ENCODE measurements around the gene DTNB. TPM values are rescaled to one million over a fixed set of nuclear protein-coding genes. Genes with fewer than 3 reads are reported as not detected.
"Not testable (repeated sequence)": the region's sequence is repeated elsewhere in the genome, so short reads cannot be mapped to it uniquely, and the experiment has no call there.

Gene DTNB
- total and polyA plus RNA-seq, 2 donors (not counting 1 experiment from before 2014, with no cell fraction given), result 25.7 to 37.3 TPM

- Histone ChIP-seq H3K9me3 (ENCODE audit: control extremely low read depth in 1 of 3, control insufficient read depth in 2 of 3, insufficient read depth in 1 of 3, low read length in 2 of 3) (peaks cover 0 to 12% (median 0%) of the 10 kb centered on the region in 3 donors), H3K79me2 (ENCODE audit: control insufficient read depth, insufficient read depth, low read length) (no peaks in the 10 kb centered on the region), H3K4me1 (ENCODE audit: control insufficient read depth in 2 of 2, insufficient read depth in 2 of 2, low read length in 2 of 2) (no peaks in the 10 kb centered on the region), H3K4me2 (replicated peaks; ENCODE audit: low read depth, low read length, poor library complexity, severe bottlenecking) (no peak overlapping the region), H2AFZ (ENCODE audit: insufficient read depth, low read depth, low read length, poor library complexity, severe bottlenecking) (no peak overlapping the region), H3K4me3 (ENCODE audit: control extremely low read depth in 1 of 5, extremely low read depth in 1 of 5, insufficient read depth in 1 of 5, low read depth in 2 of 5, low read length in 4 of 5) (no peak overlapping the region), H3K27ac (ENCODE audit: low read length in 2 of 2) (no peak overlapping the region), H4K20me1 (ENCODE audit: control insufficient read depth, insufficient read depth, low read length, poor library complexity, severe bottlenecking) (no peaks in the 10 kb centered on the region), H3K36me3 (replicated peaks in 1 of 2; ENCODE audit: control extremely low read depth in 1 of 2, control insufficient read depth in 1 of 2, extremely low read depth in 1 of 2, insufficient read depth in 2 of 2, low read length in 1 of 2) (no peaks in the 10 kb centered on the region), H3K27me3 (replicated peaks in 1 of 4; ENCODE audit: control extremely low read depth in 1 of 4, control insufficient read depth in 3 of 4, insufficient read depth in 4 of 4, low read length in 3 of 4) (no peaks in the 10 kb centered on the region), H3K9ac (ENCODE audit: low read length) (no peak overlapping the region)
- ATAC-seq (ENCODE audit: low read depth) (no peak), DNase-seq (no peak)
- no peaks in the 10 kb centered on the region for H3K4me1 Mint-ChIP-seq
- H3K27ac Mint-ChIP-seq, result no peak overlapping the region
- H3K27me3 Mint-ChIP-seq, result no peaks in the 10 kb centered on the region
- H3K4me3 Mint-ChIP-seq, result no peak overlapping the region
- no peaks in the 10 kb centered on the region for H3K9me3 Mint-ChIP-seq (ENCODE audit: insufficient read depth)
- intact Hi-C loops (cut with micrococcal nuclease), result no loop called here
- WGBS (ENCODE audit: insufficient coverage), result no CpG with 5 or more reads among the region's 3 CpGs
- TF ChIP-seq EZH2 (IDR thresholded peaks at IDR 0.05; ENCODE audit: borderline replicate concordance, insufficient read depth, low read depth, low read length, poor library complexity, severe bottlenecking) (no peak), CTCF (IDR thresholded peaks at IDR 0.05) (no peak)
- ChIA-PET CTCF (no interaction called here), POLR2A (no interaction called here)
Measured at GRCh38 chr2:25539136-25539535, 134.2 kb downstream of the DTNB start.

- Histone ChIP-seq H4K20me1 (ENCODE audit: control insufficient read depth, insufficient read depth, low read length, poor library complexity, severe bottlenecking) (no peaks in the 10 kb centered on the region), H2AFZ (ENCODE audit: insufficient read depth, low read depth, low read length, poor library complexity, severe bottlenecking) (no peak overlapping the region), H3K9me3 (ENCODE audit: control extremely low read depth in 1 of 3, control insufficient read depth in 2 of 3, insufficient read depth in 1 of 3, low read length in 2 of 3) (peaks cover 0 to 12% (median 0%) of the 10 kb centered on the region in 3 donors), H3K27ac (ENCODE audit: low read length in 2 of 2) (no peak overlapping the region), H3K27me3 (replicated peaks in 1 of 4; ENCODE audit: control extremely low read depth in 1 of 4, control insufficient read depth in 3 of 4, insufficient read depth in 4 of 4, low read length in 3 of 4) (no peaks in the 10 kb centered on the region), H3K4me2 (replicated peaks; ENCODE audit: low read depth, low read length, poor library complexity, severe bottlenecking) (no peak overlapping the region), H3K9ac (ENCODE audit: low read length) (no peak overlapping the region), H3K79me2 (ENCODE audit: control insufficient read depth, insufficient read depth, low read length) (no peaks in the 10 kb centered on the region), H3K36me3 (replicated peaks in 1 of 2; ENCODE audit: control extremely low read depth in 1 of 2, control insufficient read depth in 1 of 2, extremely low read depth in 1 of 2, insufficient read depth in 2 of 2, low read length in 1 of 2) (no peaks in the 10 kb centered on the region), H3K4me3 (ENCODE audit: control extremely low read depth in 1 of 5, extremely low read depth in 1 of 5, insufficient read depth in 1 of 5, low read depth in 2 of 5, low read length in 4 of 5) (no peak overlapping the region), H3K4me1 (ENCODE audit: control insufficient read depth in 2 of 2, insufficient read depth in 2 of 2, low read length in 2 of 2) (no peaks in the 10 kb centered on the region)
- WGBS (ENCODE audit: insufficient coverage), result no CpG with 5 or more reads among the region's 2 CpGs
- Mint-ChIP-seq H3K27me3 (no peaks in the 10 kb centered on the region), H3K9me3 (ENCODE audit: insufficient read depth) (no peaks in the 10 kb centered on the region), H3K4me1 (no peaks in the 10 kb centered on the region), H3K4me3 (no peak overlapping the region), H3K27ac (no peak overlapping the region)
- ATAC-seq (ENCODE audit: low read depth) (no peak), DNase-seq (no peak)
- TF ChIP-seq EZH2 (IDR thresholded peaks at IDR 0.05; ENCODE audit: borderline replicate concordance, insufficient read depth, low read depth, low read length, poor library complexity, severe bottlenecking) (no peak), CTCF (IDR thresholded peaks at IDR 0.05) (no peak)
- ChIA-PET POLR2A (no interaction called here), CTCF (no interaction called here)
- intact Hi-C loops (cut with micrococcal nuclease), result no loop called here
Measured at GRCh38 chr2:25537526-25537925, 135.9 kb downstream of the DTNB start.

GRCh38 chr2:25535411-25536289 is 137.7 kb downstream of the DTNB start:
- POLR2A ChIA-PET; H3K4me3 Mint-ChIP-seq; H3K4me1 ChIP-seq (ENCODE audit: control insufficient read depth in 2 of 2, insufficient read depth in 2 of 2, low read length in 2 of 2); H3K27ac ChIP-seq (ENCODE audit: low read length in 2 of 2); H3K9me3 Mint-ChIP-seq (ENCODE audit: insufficient read depth); CTCF ChIA-PET; H2AFZ ChIP-seq (ENCODE audit: insufficient read depth, low read depth, low read length, poor library complexity, severe bottlenecking); H3K9ac ChIP-seq (ENCODE audit: low read length); H3K27me3 ChIP-seq (replicated peaks in 1 of 4; ENCODE audit: control extremely low read depth in 1 of 4, control insufficient read depth in 3 of 4, insufficient read depth in 4 of 4, low read length in 3 of 4); H3K27ac Mint-ChIP-seq; H4K20me1 ChIP-seq (ENCODE audit: control insufficient read depth, insufficient read depth, low read length, poor library complexity, severe bottlenecking); intact Hi-C loops (cut with micrococcal nuclease); H3K27me3 Mint-ChIP-seq; H3K36me3 ChIP-seq (replicated peaks in 1 of 2; ENCODE audit: control extremely low read depth in 1 of 2, control insufficient read depth in 1 of 2, extremely low read depth in 1 of 2, insufficient read depth in 2 of 2, low read length in 1 of 2); H3K4me1 Mint-ChIP-seq; H3K4me2 ChIP-seq (replicated peaks; ENCODE audit: low read depth, low read length, poor library complexity, severe bottlenecking); DNase-seq; ATAC-seq (ENCODE audit: low read depth); H3K79me2 ChIP-seq (ENCODE audit: control insufficient read depth, insufficient read depth, low read length); H3K4me3 ChIP-seq (ENCODE audit: control extremely low read depth in 1 of 5, extremely low read depth in 1 of 5, insufficient read depth in 1 of 5, low read depth in 2 of 5, low read length in 4 of 5): not testable (repeated sequence)
- 91% methylated on average over 40 of the region's 52 CpGs for whole genome bisulfite sequencing (ENCODE audit: insufficient coverage)
- H3K9me3 ChIP-seq (ENCODE audit: control extremely low read depth in 1 of 3, control insufficient read depth in 2 of 3, insufficient read depth in 1 of 3, low read length in 2 of 3), result peaks cover 0 to 12% (median 0%) of the 10 kb centered on the region in 3 donors

All from B cell (primary cell).